Measurements from ENCODE around the gene MAN1A1.

The MAN1A1 gene

DNA sequence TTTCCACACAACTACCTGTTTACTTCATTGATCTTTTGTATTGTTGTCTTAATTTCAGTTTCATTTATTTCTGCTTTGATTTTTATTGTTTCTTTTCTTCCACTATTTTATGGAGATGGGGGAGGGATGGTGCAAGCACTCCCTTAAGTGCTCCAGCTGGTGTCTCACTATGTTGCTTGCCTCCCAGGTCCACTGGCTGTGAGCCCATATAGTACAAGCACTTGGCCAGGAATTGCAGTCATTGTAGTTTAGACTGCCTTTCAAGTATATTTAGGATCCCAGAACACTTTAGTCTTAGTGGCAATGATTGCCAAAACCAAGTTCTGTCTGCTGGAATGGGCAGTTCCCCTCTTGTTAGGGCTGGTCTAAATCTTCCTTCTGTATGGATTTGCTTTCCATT is 34.9 kb upstream of the MAN1A1 start:
- no peak for TF ChIP-seq TAF1 (IDR thresholded peaks at IDR 0.05; ENCODE audit: borderline replicate concordance, insufficient read depth, low read length)
- TF ChIP-seq SIN3A (IDR thresholded peaks at IDR 0.05; ENCODE audit: borderline replicate concordance, insufficient read depth, low read length): no peak

DNA sequence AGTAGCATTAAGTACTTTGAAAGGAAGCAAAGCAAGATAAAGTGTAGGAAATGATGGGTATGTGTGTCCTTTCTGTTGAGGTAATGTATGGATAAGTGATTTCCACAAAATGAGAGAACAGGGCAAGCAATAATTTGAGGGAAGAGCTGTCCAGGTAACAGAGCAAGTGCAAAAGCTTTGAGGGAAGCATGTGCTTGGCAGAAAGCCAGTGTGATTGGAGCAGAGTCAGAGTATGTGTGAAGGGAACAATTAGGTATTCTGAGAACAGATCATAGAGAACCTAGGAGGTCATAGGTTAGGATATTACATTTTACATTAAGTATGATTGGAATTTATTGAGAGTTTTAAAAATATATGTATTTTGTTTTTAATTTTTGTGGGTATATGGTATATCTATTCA is 30.2 kb upstream of the MAN1A1 start:
- no peak for TF ChIP-seq FOXP2 (optimal IDR thresholded peaks at IDR 0.05; ENCODE audit: borderline replicate concordance, extremely low read depth, extremely low read length, insufficient read depth)

- TF ChIP-seq FOXP2 (optimal IDR thresholded peaks at IDR 0.05; ENCODE audit: borderline replicate concordance, extremely low read depth, extremely low read length, insufficient read depth) (no peak), SIN3A (IDR thresholded peaks at IDR 0.05; ENCODE audit: borderline replicate concordance, insufficient read depth, low read length) (no peak), TAF1 (IDR thresholded peaks at IDR 0.05; ENCODE audit: borderline replicate concordance, insufficient read depth, low read length) (no peak), REST (IDR thresholded peaks at IDR 0.05; ENCODE audit: insufficient read depth in 1 of 2, low read depth in 2 of 2, low read length in 2 of 2) (no peak), POLR2AphosphoS5 (IDR thresholded peaks at IDR 0.05; ENCODE audit: low read depth, low read length) (no peak)
These were observed 20.5 kb upstream of the MAN1A1 start for GRCh38 chr6:119370080-119370479.

DNA sequence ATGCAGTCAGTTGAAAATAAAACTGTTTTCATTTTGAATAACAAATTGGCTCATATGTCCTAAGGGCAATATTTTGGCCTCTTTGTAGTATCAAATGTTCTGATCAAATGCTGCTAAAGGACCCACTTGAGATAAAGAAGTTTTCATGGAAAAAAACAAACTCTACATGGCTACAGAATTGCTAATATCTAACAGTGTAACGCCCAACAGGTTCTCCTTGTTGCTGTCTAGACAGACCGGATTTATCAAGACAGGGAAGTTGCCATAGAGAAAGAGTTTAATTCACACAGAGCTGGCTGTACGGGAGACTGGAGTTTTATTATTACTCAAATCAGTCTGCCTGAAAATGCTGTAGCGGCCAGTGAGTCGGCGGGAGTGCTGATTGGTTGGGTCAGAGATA is 19.4 kb upstream of the MAN1A1 start:
- no peak for TF ChIP-seq REST (IDR thresholded peaks at IDR 0.05; ENCODE audit: insufficient read depth in 1 of 2, low read depth in 2 of 2, low read length in 2 of 2)
- no peak for TF ChIP-seq SIN3A (IDR thresholded peaks at IDR 0.05; ENCODE audit: borderline replicate concordance, insufficient read depth, low read length)
- TF ChIP-seq TAF1 (IDR thresholded peaks at IDR 0.05; ENCODE audit: borderline replicate concordance, insufficient read depth, low read length): no peak
- no peak for TF ChIP-seq POLR2AphosphoS5 (IDR thresholded peaks at IDR 0.05; ENCODE audit: low read depth, low read length)
- no peak for TF ChIP-seq FOXP2 (optimal IDR thresholded peaks at IDR 0.05; ENCODE audit: borderline replicate concordance, extremely low read depth, extremely low read length, insufficient read depth)

DNA sequence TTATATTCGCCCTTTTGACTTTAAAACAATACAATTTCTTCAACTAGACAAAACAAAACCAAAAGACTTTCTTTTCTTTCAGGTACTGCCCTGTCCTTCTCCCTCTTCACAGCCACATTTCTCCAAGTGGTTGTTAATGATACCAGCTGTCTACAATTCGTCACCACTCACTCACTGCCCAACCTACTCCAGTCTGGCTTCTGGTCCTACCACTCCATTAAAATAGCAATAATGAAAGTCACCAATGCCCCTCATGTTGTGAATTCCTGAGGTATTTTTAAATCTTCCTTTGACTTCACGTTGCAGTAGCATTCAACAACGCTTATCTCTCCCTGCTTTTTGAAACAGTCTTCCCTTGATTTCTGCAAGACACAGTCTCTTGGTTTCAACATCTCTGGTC is 11.6 kb upstream of the MAN1A1 start:
- no peak for TF ChIP-seq REST (IDR thresholded peaks at IDR 0.05; ENCODE audit: insufficient read depth in 1 of 2, low read depth in 2 of 2, low read length in 2 of 2)
- no peak for TF ChIP-seq FOXP2 (optimal IDR thresholded peaks at IDR 0.05; ENCODE audit: borderline replicate concordance, extremely low read depth, extremely low read length, insufficient read depth)
- TF ChIP-seq POLR2AphosphoS5 (IDR thresholded peaks at IDR 0.05; ENCODE audit: low read depth, low read length): no peak
- no peak for TF ChIP-seq SIN3A (IDR thresholded peaks at IDR 0.05; ENCODE audit: borderline replicate concordance, insufficient read depth, low read length)
- TF ChIP-seq TAF1 (IDR thresholded peaks at IDR 0.05; ENCODE audit: borderline replicate concordance, insufficient read depth, low read length): no peak

GRCh38 chr6:119360262-119360915 is 10.8 kb upstream of the MAN1A1 start:
- TF ChIP-seq REST (IDR thresholded peaks at IDR 0.05; ENCODE audit: insufficient read depth in 1 of 2, low read depth in 2 of 2, low read length in 2 of 2): no peak
- no peak for TF ChIP-seq SIN3A (IDR thresholded peaks at IDR 0.05; ENCODE audit: borderline replicate concordance, insufficient read depth, low read length)
- TF ChIP-seq TAF1 (IDR thresholded peaks at IDR 0.05; ENCODE audit: borderline replicate concordance, insufficient read depth, low read length): no peak
- no peak for TF ChIP-seq FOXP2 (optimal IDR thresholded peaks at IDR 0.05; ENCODE audit: borderline replicate concordance, extremely low read depth, extremely low read length, insufficient read depth)
